SK-N-SH (cell line): ENCODE data around the gene ARHGAP36. TPM values are rescaled to one million over a fixed set of nuclear protein-coding genes. Genes with fewer than 3 reads are reported as not detected.
A peak's percentile ranks its signal among the peaks of the same experiment; 100 is the strongest.

Source experiments
- CTCF ChIA-PET: fragments of 300-600, 350-600 bp; formaldehyde crosslinking; extraction: SDS; loops from one replicate; lab custom pipeline; 2021; lab: Yijun Ruan, JAX
- POLR2A ChIA-PET: fragments of 350-600 bp; sonication (Branson Sonifier 250); formaldehyde crosslinking; extraction: SDS; loops from one replicate; lab custom pipeline; 2020; ENCODE audit warnings: antibody characterized with exemption, inconsistent platforms; lab: Yijun Ruan, JAX
- DNase-seq: peaks from one replicate; pipeline ENCODE4 v3.0.0; 2012
- H2AFZ ChIP-seq: fragments of 200-600 bp; sonication (generic); 2 replicates; pipeline ENCODE4 v1.8.1; 2016; ENCODE audit warnings: antibody characterized with exemption, mild to moderate bottlenecking, low read depth
- H3F3A ChIP-seq: fragments of 200-600 bp; sonication (generic); replicated peaks from 2 replicates; pipeline ENCODE3; 2016; ENCODE audit warnings: antibody characterized with exemption, mild to moderate bottlenecking; ENCODE audit not compliant: insufficient read depth
- H3K27ac ChIP-seq, 2 experiments: fragments of 200-500 bp in 1 of 2; fragments of 200-600 bp in 1 of 2; sonication (Bioruptor generic) in 1 of 2; sonication (generic), shearing (Covaris generic) in 1 of 2; 2 replicates each; pipeline versions ENCODE4 v1.5.1 to v1.6.1; 2014 to 2016; ENCODE audit warnings: low read depth in 2 of 2, inconsistent platforms in 1 of 2, low read length in 1 of 2, mild to moderate bottlenecking in 1 of 2, mixed read lengths in 1 of 2
- H3K27me3 ChIP-seq: fragments of 200-600 bp; sonication (generic), shearing (Covaris generic); 2 replicates; pipeline ENCODE4 v1.6.1; 2016; ENCODE audit warnings: mixed run types; ENCODE audit not compliant: insufficient read depth
- H3K36me3 ChIP-seq, 2 experiments: fragments of 200-500 bp in 1 of 2; fragments of 200-600 bp in 1 of 2; sonication (Bioruptor generic) in 1 of 2; sonication (generic) in 1 of 2; replicated peaks in 1 of 2; 2 replicates each; pipeline versions ENCODE3 to v1.5.1; 2014 to 2016; ENCODE audit warnings: low read length in 1 of 2, mild to moderate bottlenecking in 1 of 2; ENCODE audit not compliant: insufficient read depth in 2 of 2, control insufficient read depth in 1 of 2
- H3K4me1 ChIP-seq, 2 experiments: fragments of 200-500 bp in 1 of 2; fragments of 200-600 bp in 1 of 2; sonication (Bioruptor generic) in 1 of 2; sonication (generic), shearing (Covaris generic) in 1 of 2; 2 replicates each; pipeline versions ENCODE4 v1.5.1 to v1.6.1; 2014 to 2016; ENCODE audit warnings: low read depth in 1 of 2, low read length in 1 of 2, mixed run types in 1 of 2; ENCODE audit not compliant: insufficient read depth in 2 of 2, control insufficient read depth in 1 of 2
- H3K4me2 ChIP-seq: fragments of 200-600 bp; sonication (generic), shearing (Covaris generic); 2 replicates; pipeline ENCODE4 v1.6.1; 2017; ENCODE audit warnings: mixed run types
- H3K4me3 ChIP-seq, 2 experiments: fragments of 200-500 bp in 1 of 2; fragments of 200-600 bp in 1 of 2; sonication (Bioruptor generic) in 1 of 2; sonication (generic), shearing (Covaris generic) in 1 of 2; 2 replicates each; pipeline versions ENCODE4 v1.5.1 to v1.8.1; 2014 to 2016; ENCODE audit warnings: low read depth in 2 of 2, inconsistent platforms in 1 of 2, low read length in 1 of 2, mild to moderate bottlenecking in 1 of 2, mixed read lengths in 1 of 2, moderate library complexity in 1 of 2
- H3K79me2 ChIP-seq: fragments of 200-600 bp; sonication (generic); 2 replicates; pipeline ENCODE4 v1.8.1; 2017; ENCODE audit warnings: mild to moderate bottlenecking; ENCODE audit not compliant: insufficient read depth
- H3K9ac ChIP-seq: fragments of 200-600 bp; sonication (generic); 2 replicates; pipeline ENCODE4 v1.6.1; 2017; ENCODE audit warnings: mixed run types
- H3K9me2 ChIP-seq: fragments of 200-600 bp; sonication (generic); 2 replicates; pipeline ENCODE4 v1.6.1; 2017; ENCODE audit warnings: mixed run types
- H3K9me3 ChIP-seq: fragments of 200-600 bp; sonication (generic); 2 replicates; pipeline ENCODE4 v1.6.1; 2017; ENCODE audit warnings: mixed run types, mild to moderate bottlenecking, moderate library complexity
- H4K20me1 ChIP-seq: fragments of 200-600 bp; sonication (generic); 2 replicates; pipeline ENCODE4 v1.6.1; 2017; ENCODE audit warnings: mild to moderate bottlenecking, mixed run types; ENCODE audit not compliant: insufficient read depth
- CHD2 ChIP-seq: fragments of 150-350 bp; IDR thresholded peaks from 2 replicates; pipeline ENCODE4 v1.6.1; 2018; ENCODE audit warnings: low read length; ENCODE audit not compliant: partially characterized antibody
- CTCF ChIP-seq: fragments of 200-600 bp; sonication (generic); IDR thresholded peaks from 2 replicates; pipeline ENCODE4 v1.6.1; 2017; ENCODE audit warnings: antibody characterized with exemption, mild to moderate bottlenecking, moderate library complexity
- ELF1 ChIP-seq: IDR thresholded peaks from 2 replicates; pipeline ENCODE4 v1.4.0; 2012
- GATA2 ChIP-seq: sonication (generic); formaldehyde crosslinking; IDR thresholded peaks from 2 replicates; pipeline ENCODE4 v1.5.0; 2020; ENCODE audit warnings: mild to moderate bottlenecking, missing genetic modification reagents
- JUND ChIP-seq: IDR thresholded peaks from 2 replicates; pipeline ENCODE4 v1.4.0; 2012
- MXI1 ChIP-seq: IDR thresholded peaks from 2 replicates; pipeline ENCODE4 v1.6.1; 2012; ENCODE audit warnings: mild to moderate bottlenecking, low read depth, low read length, improper control_type of control experiment
- NFIC ChIP-seq: IDR thresholded peaks from 2 replicates; pipeline ENCODE4 v1.4.0; 2012; ENCODE audit warnings: borderline replicate concordance
- NRF1 ChIP-seq: IDR thresholded peaks from 2 replicates; pipeline ENCODE4 v1.6.1; 2012; ENCODE audit warnings: low read depth, mild to moderate bottlenecking, low read length
- PBX3 ChIP-seq: IDR thresholded peaks from 2 replicates; pipeline ENCODE4; 2012
- POLR2AphosphoS5 ChIP-seq: IDR thresholded peaks from 2 replicates; pipeline ENCODE4 v1.6.1; 2012; ENCODE audit warnings: low read depth, low read length
- RAD21 ChIP-seq: IDR thresholded peaks from 2 replicates; pipeline ENCODE4 v1.6.1; 2012; ENCODE audit warnings: mild to moderate bottlenecking, low read length
- RCOR1 ChIP-seq: fragments of 150-350 bp; IDR thresholded peaks from 2 replicates; pipeline ENCODE4 v1.6.1; 2017; ENCODE audit warnings: antibody characterized with exemption, low read length
- RFX5 ChIP-seq: IDR thresholded peaks from 2 replicates; pipeline ENCODE4 v1.6.1; 2012; ENCODE audit warnings: mild to moderate bottlenecking, improper control_type of control experiment, low read length
- SIN3A ChIP-seq: IDR thresholded peaks from 2 replicates; pipeline ENCODE4 v1.6.1; 2012; ENCODE audit warnings: low read depth, mild to moderate bottlenecking, low read length, moderate library complexity, borderline replicate concordance
- TAF1 ChIP-seq: IDR thresholded peaks from 2 replicates; pipeline ENCODE4 v1.6.1; 2012; ENCODE audit warnings: low read depth, mild to moderate bottlenecking, low read length, moderate library complexity, borderline replicate concordance
- USF1 ChIP-seq: IDR thresholded peaks from 2 replicates; pipeline ENCODE4 v1.4.0; 2012; ENCODE audit warnings: low read depth, borderline replicate concordance
- USF2 ChIP-seq: fragments of 150-350 bp; IDR thresholded peaks from 2 replicates; pipeline ENCODE4 v1.6.1; 2017; ENCODE audit warnings: antibody characterized with exemption, low read length, low read depth, borderline replicate concordance
- WGBS: methylation state at CpG from one replicate; pipeline ENCODE4 v1.1.6; 2017; ENCODE audit warnings: low lambda C conversion rate; 5-methylcytosine and 5-hydroxymethylcytosine counted together
- polyA plus RNA-seq, 3 experiments: library from polyadenylated mRNA; depleted of rRNA; stranded (reverse); fragments of >200 nt; gene quantifications; 2 replicates each; pipeline ENCODE4 v1.2.3, GENCODE V29; 2012
- TF ChIP-seq, protein P1 (sequence below): IDR thresholded peaks from 2 replicates; pipeline ENCODE4 v1.6.1; 2012; ENCODE audit warnings: mild to moderate bottlenecking, low read depth, low read length, moderate library complexity
- TF ChIP-seq, protein P2 (sequence below): fragments of 150-350 bp; IDR thresholded peaks from 2 replicates; pipeline ENCODE4 v1.6.1; 2016; ENCODE audit warnings: mild to moderate bottlenecking, low read depth, low read length

The ARHGAP36 gene
- polyA plus RNA-seq, 1 of the 3 experiments (the other 2 are of a cell fraction): 0.23 TPM

DNA sequence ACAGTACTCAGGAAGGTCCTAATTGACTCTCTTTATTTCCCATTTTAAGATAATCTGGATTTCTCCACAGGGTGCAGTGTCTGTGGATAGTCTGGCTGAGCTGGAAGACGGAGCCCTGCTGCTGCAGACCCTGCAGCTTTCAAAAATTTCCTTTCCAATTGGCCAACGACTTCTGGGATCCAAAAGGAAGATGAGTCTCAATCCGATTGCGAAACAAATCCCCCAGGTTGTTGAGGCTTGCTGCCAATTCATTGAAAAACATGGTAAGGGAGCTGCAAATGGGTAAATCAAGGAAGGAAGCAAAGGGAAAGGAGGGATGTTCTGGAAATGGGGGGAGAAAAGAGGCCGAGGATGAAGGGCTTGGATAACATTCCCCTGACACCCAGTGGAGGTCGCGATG lies 26.0 kb downstream of the ARHGAP36 start:
- Histone ChIP-seq H3K27ac (no peak overlapping the region; a peak in 1 of 4 replicates), H3F3A (no peaks in the 10 kb centered on the region), H3K9me2 (no peaks in the 10 kb centered on the region), H3K4me1 (peaks cover 0 to 2% of the 10 kb centered on the region in 2 experiments; a peak in 1 of 4 replicates), H3K36me3 (no peaks in the 10 kb centered on the region), H2AFZ (no peak overlapping the region), H3K4me2 (no peak overlapping the region), H3K79me2 (no peaks in the 10 kb centered on the region), H3K9ac (no peak overlapping the region), H4K20me1 (no peaks in the 10 kb centered on the region), H3K27me3 (peaks cover 21% of the 10 kb centered on the region)
- WGBS: 31% methylated on average over 7 of the region's 7 CpGs
- CTCF ChIA-PET: interaction anchor here (1.3 to 1.7 kb wide), 2 partner anchors 21 to 89 kb away, joined by 3 to 9 read pairs; no protein-coding TSS in a partner anchor
- POLR2A ChIA-PET: no interaction called here
- no peak for TF ChIP-seq POLR2AphosphoS5
- no peak for TF ChIP-seq NRF1
- TF ChIP-seq, all 33 proteins: peak for 0
- Histone ChIP-seq H3K9me3 (no peaks in the 10 kb centered on the region), H3K4me3 (peak overlapping the region in 1 of 2 experiments; percentile 12; a peak in 1 of 4 replicates)
- no peak for DNase-seq

DNA sequence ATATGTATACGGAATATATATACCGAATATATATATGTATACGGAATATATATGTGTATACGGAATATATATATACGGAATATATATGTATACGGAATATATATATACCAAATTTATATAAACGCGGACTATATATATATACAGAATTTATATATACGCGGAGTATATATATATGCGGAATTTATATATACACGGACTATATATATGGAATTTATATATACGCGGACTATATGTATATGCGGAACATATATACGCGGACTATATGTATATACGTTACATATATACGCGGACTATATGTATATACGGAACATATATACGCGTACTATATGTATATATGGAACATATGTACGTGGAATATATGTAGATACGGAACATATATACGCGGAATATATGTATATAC lies 78.6 kb downstream of the ARHGAP36 start:
- Histone ChIP-seq H3K27ac (no peak overlapping the region), H3F3A (peaks cover 10% of the 10 kb centered on the region), H3K9me3 (no peaks in the 10 kb centered on the region), H3K27me3 (no peaks in the 10 kb centered on the region), H3K36me3 (no peaks in the 10 kb centered on the region), H3K4me2 (no peak overlapping the region), H3K4me1 (no peaks in the 10 kb centered on the region), H4K20me1 (no peaks in the 10 kb centered on the region), H3K79me2 (no peaks in the 10 kb centered on the region), H3K4me3 (no peak overlapping the region), H3K9ac (no peak overlapping the region), H2AFZ (no peak overlapping the region), H3K9me2 (no peaks in the 10 kb centered on the region)
- ChIA-PET POLR2A (no interaction called here), CTCF (no interaction called here)
- DNase-seq: no peak
- 95% methylated on average over 27 of the region's 27 CpGs for WGBS
- no peak for TF ChIP-seq USF2
- TF ChIP-seq CHD2: no peak
- no peak for TF ChIP-seq RCOR1
- TF ChIP-seq NFIC: no peak
- no peak for TF ChIP-seq MXI1
- TF ChIP-seq TAF1: no peak
- TF ChIP-seq SIN3A: no peak
- TF ChIP-seq RFX5: no peak
- no peak for TF ChIP-seq CTCF
- no peak for TF ChIP-seq RAD21
- no peak for TF ChIP-seq NRF1
- TF ChIP-seq ELF1: no peak
- TF ChIP-seq JUND: no peak
- TF ChIP-seq GATA2 (CRISPR knock-in tag): no peak
- TF ChIP-seq, protein P1, sequence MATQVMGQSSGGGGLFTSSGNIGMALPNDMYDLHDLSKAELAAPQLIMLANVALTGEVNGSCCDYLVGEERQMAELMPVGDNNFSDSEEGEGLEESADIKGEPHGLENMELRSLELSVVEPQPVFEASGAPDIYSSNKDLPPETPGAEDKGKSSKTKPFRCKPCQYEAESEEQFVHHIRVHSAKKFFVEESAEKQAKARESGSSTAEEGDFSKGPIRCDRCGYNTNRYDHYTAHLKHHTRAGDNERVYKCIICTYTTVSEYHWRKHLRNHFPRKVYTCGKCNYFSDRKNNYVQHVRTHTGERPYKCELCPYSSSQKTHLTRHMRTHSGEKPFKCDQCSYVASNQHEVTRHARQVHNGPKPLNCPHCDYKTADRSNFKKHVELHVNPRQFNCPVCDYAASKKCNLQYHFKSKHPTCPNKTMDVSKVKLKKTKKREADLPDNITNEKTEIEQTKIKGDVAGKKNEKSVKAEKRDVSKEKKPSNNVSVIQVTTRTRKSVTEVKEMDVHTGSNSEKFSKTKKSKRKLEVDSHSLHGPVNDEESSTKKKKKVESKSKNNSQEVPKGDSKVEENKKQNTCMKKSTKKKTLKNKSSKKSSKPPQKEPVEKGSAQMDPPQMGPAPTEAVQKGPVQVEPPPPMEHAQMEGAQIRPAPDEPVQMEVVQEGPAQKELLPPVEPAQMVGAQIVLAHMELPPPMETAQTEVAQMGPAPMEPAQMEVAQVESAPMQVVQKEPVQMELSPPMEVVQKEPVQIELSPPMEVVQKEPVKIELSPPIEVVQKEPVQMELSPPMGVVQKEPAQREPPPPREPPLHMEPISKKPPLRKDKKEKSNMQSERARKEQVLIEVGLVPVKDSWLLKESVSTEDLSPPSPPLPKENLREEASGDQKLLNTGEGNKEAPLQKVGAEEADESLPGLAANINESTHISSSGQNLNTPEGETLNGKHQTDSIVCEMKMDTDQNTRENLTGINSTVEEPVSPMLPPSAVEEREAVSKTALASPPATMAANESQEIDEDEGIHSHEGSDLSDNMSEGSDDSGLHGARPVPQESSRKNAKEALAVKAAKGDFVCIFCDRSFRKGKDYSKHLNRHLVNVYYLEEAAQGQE: no peak
- TF ChIP-seq PBX3: no peak
- TF ChIP-seq, protein P2, sequence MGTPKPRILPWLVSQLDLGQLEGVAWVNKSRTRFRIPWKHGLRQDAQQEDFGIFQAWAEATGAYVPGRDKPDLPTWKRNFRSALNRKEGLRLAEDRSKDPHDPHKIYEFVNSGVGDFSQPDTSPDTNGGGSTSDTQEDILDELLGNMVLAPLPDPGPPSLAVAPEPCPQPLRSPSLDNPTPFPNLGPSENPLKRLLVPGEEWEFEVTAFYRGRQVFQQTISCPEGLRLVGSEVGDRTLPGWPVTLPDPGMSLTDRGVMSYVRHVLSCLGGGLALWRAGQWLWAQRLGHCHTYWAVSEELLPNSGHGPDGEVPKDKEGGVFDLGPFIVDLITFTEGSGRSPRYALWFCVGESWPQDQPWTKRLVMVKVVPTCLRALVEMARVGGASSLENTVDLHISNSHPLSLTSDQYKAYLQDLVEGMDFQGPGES: no peak
- TF ChIP-seq USF1: no peak
